SW 1271 (cell line): ENCODE measurements around the gene AAK1.

Experiments
- DNase-seq, 2 experiments: peaks; one replicate each; lab custom pipeline; 2025; lab: John Stamatoyannopoulos, UW

The AAK1 gene

DNA sequence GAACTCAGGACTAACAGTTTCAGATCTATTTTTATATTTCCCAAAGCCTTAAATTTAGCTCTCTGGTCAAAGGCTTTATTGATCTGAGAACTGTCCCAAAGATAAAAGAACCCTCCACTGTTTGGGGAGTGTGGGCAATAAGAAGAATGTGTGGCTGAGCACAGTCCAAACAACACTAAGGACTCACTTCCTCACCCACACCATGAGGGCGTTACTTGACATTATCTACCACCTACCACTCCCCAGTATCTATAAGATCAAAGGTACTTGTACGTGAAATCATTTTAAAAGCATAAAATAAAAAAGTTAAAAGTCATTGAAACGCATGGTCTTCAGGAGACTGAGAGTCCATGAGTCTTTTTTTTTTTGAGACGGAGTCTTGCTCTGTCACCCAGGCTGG, 151.7 kb downstream of the AAK1 start:
- DNase-seq = no peak

DNA sequence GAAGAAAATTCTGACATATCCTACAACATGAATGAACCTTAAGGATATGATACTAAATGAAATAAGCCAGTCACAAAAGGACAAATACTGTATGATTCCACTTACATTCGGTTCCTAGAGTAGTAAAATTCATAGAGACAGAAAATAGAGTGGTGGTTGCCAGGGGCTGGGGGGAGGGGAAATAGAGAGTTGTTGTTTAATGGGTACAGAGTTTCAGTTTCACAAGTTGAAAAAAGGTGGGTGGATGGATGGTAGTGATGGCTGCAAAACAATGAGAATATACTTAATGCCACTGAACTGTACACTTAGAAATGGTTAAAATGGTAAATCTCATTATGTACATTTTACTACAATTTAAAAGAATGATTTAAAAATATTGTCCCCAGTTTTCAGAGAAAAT, 153.1 kb downstream of the AAK1 start:
- no peak for DNase-seq

DNA sequence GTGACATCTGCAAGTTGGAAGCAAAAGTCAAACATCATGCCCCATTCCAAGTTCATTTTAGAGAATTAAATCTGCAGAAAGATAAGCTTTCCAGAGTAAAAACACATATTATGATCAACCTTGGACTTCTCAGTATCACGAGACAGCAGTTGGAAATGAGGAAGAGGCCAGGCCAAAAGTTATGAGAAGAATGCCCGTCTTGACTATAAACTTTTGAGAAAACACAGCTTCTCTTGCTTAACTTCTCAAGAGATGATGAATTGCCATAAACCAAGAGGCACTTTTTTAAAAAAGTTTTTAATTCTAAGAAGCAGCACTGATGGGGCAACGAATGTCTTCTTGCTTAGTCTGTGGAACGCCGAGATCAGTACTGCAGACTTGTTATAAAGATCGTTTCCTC, 153.7 kb downstream of the AAK1 start:
- DNase-seq = no peak

DNA sequence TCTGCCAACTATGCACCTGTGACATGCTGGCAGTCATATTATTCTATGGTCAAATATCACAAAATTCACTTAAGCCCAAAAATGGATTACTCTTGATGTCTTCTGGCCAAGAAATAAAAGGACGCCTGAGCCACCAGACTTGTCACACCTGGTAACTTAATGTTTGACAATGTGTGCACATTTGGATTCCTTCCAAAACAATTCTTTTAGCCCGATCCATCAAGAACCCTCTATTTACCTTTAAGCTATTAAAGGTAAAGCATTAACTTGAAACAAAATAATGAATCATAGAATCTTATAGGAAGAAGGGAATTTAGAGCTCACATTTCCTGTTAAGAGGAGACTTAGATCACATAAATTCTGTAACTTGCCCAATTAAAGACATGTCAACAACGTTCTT, 159.8 kb downstream of the AAK1 start:
- no peak for DNase-seq

DNA sequence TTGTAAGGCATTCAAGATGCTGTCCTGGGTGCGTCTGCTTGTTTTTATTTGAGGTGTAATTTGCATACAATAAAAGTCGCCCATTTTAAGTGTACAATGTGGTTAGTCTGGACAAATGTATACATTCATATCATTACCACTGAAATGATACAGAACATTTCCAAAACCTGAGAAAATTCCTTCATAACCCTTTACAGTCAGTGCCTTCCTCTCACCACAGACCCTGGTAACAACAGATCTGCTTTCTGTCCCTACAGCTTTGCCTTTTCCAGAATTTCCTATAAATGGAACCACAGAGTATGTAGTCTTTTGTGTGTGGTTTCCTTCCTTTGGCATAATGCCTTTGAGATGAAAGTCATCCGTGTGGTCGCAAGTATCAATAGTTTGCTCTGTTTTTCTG, 160.5 kb downstream of the AAK1 start:
- DNase-seq = no peak

DNA sequence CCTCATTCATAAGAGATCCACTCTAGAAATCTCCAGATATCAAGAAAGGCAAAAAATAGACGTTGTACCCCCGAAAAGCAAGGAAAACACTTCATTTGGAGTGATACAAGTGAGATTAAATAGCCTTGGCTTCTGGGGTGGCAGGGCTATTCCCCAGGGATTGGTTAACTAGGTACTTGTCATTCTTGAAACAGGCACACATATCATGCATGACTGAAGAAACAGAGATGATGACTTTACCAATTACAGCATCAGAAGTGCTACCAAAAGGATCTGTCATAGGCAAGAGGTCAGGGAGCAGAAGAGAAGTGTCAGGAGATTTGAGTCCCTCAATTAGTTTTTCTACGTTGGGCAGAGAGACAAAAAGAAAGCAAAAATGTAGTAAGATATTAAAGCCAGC, 161.1 kb downstream of the AAK1 start:
- DNase-seq = no peak

DNA sequence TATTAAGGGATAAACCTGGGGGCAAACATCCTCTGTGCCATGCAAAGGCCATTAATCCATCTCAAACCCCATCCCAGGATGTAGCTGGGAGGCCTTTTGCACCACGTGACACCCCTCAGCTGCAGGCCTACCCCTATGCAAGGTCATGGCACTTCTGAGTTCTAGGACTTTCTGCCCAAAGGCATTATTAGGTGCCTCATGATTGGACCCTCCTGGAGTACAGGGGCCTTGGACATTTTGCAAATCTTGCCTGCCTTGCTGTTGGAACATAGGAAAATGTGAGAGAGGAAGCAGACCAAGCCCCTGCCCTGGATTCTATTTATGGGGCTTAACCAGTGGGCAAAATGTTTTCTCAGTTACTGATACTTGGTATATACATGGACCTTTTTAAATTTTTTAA, 162.1 kb downstream of the AAK1 start:
- DNase-seq = no peak

DNA sequence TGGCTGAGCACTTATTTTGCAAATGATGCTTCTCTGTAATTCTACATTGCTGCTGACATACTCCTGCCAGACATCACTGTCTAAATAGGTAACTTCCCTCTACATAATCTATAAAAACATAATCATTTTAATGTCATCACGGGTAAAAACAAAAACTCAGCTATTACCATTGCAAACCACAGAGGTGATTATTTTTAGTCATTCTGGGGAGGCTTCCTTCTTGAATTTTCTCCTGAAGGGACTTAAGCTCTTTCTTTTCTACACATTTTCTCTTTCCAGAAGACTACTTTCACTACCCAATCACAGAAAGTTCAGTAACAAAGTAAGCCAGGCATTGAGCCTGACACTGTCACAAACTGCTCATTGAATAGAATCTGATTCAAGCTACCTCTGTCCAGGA, 165.9 kb downstream of the AAK1 start:
- DNase-seq = no peak

DNA sequence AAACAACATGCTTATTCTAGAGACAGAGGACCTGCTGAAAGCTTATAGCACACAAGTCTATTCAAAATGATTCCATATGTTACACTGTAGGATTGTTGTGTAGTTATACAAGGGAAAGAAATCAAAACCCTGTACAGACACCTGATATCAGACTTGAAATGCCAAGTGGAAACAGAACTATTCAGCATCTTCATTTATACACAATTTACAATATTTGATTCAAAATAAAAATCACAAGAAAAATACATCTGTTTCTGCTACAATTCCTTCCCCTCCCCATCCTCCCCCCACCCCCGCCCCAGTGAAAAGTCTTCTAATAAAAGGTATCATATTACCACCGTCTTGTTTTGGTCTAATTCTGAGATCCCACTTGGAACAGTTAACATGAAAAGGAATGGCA, 168.9 kb downstream of the AAK1 start:
- DNase-seq = no peak

DNA sequence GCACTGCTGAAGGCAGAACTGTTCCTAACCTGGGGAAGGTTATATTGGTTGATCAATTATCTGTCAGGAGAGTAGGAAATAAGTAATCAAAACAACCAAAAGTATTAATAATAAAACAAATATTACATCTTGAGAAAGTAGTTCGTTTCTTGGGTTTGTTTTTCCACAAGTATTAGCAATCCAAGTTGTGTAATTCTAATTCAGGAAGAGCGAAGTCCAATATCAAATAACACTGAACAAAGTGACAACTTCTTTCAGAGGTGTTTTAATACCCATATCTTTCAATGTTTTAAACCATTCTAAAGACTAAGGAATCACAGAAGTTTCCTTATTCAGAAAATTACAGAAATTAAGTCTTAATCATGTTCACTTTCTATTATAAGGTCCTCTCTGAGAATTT, 171.7 kb downstream of the AAK1 start:
- DNase-seq = no peak

DNA sequence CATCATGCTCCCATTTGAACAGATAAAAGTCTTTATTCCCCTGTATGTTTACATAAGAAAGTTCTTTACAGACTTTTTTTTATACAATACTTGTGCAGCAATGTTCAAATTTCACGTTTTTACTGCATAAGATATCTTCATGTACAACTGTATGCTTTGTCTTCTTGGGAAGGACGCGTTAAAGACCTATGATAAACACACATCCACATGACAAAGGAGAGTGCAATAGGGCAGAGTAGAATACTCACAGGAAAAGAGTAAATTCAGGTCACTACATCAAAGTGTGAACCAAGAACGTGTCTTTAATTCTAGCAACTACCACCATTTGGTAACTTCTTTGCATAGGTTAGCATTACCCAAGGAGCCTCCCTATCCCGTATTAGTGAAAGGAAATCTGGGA, 172.6 kb downstream of the AAK1 start:
- DNase-seq = no peak

DNA sequence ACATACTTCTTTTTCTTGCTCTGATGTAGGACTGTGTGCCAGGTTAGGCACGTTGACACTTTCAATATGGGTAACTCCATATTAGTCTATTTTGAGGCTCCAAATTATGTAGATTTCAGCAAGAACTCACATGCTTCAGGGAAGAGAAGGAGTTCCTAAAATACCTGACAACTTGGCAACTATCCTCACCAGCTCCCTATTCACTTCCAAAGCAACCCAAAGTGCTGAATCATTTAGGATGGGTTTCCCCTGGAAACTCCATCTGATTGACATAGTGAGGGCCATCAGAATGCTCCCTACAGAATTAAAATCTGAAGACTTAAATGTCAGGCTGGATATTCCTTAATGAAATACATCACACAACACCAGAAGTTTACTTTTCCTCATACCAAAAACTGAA, 173.8 kb downstream of the AAK1 start:
- DNase-seq = no peak

DNA sequence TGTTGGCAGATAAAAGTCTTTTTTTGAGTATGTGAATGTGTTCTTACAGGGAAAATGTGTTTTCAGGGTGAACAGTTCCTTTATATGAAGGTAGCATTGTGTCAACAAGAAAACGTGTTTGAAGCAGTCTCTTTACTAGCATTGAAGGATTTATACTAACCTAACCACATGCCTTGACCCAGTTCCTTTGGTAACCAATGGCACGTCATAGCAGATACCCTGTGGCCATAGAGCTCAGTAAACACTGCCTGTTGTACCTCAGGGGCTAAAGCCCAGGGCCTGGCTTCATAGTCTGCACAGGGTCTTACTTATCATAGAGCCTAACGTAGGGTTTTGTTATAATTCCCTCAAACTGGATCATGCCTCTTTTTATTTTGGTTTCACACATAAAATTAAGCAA, 174.2 kb downstream of the AAK1 start:
- DNase-seq = no peak

DNA sequence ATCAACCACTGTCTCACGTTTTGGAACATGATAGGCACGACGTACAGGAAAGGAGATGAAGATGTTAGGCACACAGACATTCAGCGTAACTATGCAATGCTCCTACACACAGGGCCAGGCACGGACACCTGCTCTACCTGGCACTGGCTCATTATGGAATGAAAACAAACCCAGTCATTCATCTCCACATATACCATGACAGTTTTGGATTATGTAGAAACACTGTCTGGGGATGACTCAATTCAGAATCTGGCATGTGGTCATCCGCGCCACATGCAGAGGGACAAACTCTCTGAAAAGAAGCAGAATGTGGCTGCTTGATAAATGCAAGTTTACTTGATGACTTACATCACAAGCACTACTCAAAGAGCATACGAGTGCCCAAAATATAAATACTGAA, 176.8 kb downstream of the AAK1 start:
- no peak for DNase-seq

DNA sequence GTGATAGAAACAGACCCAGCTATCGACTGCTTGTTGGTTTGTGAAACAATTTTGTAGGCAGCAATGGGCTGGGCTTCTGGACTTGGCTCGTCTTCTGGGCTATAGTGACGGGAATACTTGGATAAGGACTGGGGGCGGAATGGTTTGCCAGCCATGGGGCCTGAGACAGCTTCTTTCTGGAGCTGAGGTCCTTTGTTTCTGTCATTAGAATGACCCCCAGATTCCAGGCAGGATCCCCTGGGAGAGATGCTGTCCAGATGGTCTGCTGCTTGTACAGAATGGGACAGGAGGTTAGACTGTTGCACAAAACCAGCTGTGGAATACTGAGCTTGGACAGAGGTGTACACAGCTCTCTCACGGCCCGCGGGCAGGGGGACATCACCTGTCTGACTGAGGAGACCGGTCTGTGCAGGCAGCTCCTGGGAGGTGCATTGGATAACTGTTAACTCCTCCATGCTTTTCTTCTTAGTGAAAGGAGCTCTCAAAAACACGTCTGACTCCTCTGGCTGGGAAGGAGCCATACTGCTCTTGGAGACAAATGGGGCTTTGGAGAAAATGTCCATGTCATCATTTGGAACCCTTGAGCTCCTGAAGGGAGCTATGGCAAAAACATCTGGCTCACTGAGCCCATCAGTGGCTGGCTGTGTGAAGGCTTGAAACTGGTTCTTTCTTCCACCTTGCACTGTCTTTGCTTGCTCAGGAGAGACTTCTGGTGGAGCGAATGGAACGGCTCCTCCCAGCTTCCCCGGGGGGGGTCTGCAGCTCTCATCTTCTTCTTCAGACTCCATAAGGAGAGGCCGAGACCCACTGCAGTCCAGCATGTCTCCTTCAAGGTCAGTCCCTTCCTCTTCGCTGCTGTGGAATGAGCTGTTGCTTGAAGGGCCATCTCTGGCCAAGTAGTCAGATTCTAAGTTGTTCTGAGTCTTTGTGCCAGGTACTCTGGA, 177.8 kb downstream of the AAK1 start:
- DNase-seq = no peak

DNA sequence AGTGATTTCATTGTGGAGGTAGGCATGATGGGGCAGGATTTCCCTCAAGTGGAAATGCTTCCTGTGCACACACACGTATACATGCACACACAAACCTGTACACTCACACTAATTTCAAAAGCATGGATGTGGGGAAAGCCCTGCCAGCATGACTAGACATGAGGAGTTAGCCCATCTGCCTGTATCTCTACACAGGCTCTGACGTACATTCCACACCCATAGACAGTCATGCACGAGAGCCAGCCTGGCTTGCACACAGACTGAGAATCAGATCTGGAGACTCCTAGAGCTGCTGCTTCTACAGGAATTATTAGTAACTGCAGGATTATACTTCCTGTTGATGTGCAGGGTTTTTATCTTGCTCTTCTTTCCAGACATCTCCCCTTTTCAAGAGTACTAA, 179.0 kb downstream of the AAK1 start:
- no peak for DNase-seq

DNA sequence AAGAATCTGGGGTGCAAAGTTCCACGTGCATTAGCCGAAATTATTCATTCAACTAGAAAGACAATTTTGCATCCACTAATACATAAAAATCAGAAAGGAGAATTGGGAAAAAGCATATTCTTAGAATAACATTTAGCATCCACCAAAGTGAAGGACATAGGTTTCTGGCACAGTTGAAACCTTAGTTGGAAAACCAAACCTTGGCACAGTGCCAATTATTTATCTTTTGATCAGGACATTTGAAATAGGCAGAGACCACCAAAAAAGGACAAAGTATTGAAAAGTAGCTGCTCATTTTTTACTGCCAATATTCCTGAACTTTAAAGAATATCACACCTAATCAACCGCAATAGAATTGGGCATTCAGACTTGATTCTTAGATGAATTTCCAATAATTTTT, 180.8 kb downstream of the AAK1 start:
- DNase-seq = no peak

DNA sequence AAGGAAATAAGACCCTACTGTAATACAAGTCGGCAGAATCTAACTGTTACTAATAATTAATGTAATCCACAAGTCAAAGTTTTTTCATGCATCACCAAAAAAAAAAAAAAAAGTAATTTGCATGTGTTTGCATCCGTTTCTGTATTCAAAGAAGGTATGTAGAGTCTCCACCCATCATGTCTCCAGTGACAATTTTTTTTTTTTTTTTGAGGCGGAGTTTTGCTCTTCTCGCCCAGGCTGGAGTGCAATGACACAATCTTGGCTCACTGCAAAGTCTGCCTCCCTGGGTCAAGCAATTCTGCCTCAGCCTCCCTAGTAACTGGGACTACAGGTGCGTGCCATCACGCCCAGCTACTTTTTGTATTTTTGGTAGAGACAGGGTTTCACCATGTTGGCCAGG, 182.1 kb downstream of the AAK1 start:
- DNase-seq = no peak

DNA sequence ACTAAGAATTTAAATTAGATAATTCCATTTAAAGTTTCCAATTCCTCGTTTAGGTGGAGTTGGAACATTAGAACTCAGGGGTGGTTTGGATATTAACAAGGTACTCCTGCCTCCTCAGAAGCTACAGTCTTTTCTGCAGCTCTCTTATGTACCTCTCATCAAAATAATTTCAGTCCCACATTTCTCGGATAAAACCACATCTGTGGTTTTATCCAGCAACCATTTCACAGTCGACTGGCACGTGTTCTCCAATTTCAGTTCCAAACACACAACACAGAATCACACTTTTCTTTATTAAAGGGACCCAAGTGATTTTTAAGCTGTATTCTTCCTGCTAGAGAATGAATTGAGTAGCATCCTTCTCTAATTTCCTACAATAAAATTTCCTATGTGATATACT, 183.6 kb downstream of the AAK1 start:
- DNase-seq = no peak

DNA sequence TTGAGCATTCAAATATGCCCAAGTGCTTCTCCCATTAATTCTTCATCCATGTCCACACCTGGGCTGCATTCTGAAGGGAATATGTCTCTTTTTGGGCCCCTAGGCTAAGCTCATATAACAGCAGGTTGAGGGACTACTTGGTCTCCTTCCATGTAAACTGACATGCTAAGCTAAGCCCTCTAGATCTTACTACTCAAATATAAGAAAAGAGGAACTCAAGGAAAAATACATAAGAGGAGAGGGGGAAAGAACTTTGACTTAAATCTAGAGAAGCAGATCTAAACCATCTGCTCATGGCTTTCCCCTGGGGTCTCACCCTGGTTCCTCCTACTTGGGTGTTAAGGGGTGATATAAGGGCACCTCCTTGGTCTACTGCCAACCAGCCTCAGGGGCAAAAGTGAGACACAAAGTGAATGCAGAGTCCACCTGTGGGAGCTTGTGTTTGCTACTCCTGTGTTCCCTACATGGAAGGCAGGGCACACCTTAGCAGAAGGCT, 186.5 kb downstream of the AAK1 start:
- no peak for DNase-seq

DNA sequence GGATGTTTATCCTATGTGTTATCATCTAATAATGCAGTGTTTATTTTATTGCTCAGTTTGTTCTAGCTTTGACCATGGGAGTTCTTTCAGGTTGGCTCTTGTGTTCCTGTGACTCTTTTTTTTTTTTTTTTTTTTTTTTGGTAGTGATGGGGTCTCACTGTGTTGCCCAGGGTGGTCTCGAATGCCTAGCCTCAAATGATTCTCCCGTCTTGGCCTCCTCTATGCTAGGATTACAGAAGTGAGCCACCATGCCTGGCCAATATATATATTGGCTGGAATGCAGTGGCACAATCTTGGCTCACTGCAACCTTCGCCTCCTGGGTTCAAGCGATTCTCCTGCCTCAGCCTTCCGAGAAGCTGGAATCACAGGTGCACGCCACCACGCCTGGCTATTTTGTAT, 187.4 kb downstream of the AAK1 start:
- DNase-seq = no peak

DNA sequence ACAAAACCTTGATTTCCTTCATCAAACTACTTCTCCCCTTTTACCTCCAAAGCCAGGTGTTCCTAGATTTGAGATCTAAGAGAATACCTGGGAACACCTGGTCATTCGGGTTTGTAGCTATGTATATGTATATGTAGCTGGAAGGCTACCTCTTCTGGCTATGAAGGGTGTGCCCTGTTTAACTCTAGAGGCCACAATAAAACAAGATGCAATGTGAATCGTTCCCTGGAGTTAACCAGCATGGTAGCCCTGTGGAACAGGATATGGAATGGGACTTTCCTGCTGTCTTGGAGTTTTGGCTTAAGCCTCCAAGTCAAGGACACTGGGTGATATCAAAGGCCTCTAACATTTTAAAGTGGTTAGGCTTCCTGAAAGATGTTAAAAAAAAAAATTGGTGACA, 188.6 kb downstream of the AAK1 start:
- DNase-seq = no peak

DNA sequence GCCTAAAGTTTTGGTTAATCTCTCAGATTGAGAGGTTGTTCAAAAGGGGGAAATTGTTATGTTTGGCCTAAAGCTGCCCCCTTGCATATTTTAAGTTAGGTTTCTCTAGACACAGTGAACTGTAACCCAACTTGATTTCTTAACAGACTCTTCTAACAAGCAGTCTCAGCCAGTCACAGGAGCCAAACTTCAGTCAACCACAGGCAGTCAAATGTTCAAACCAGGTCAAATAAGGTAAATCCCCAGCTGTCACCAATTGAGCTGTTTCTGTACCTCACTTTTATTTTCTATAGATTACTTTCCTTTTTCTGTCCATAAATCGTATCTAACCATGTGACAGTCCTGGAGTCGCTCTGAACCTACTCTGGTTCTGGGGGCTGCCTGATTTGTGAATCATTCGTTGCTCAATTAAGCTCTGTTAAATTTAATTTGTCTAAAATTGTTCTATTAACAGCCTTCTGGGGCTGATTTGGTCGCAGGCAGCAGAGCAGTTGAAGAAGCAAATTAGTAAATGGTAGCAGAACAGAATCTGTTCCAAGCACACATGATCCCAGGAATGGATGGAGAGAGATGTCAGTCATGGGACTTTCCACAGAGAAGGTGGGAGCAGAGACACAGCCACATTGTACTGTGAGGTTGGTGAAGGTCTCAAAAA, 189.9 kb downstream of the AAK1 start:
- no peak for DNase-seq

DNA sequence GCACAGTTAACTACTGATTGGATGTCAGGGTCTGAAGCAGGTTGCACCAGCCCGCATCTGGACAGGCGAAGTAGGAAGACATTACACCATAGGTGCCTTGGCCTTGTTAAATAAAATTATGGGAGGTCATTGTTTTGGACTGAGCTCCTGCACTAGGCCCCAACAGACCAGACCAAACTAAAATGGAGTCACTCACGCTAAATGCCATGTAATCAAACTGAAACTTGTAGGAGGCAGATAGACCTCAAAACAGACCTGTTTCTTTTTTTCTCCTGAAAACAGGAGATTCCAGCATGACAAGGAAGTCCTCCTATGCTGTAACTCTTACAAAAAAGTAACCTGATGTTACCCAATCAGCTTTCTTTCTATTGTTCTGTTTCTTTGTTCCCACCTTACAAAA, 190.9 kb downstream of the AAK1 start:
- no peak for DNase-seq
